Memory B cell (primary cell): ENCODE data around the gene RAB36.

ENCODE experiments used
- ATAC-seq: fragments of 150-1000 bp; cut with Tn5 transposase; 2 replicates; pipeline ENCODE4 v1.10.0; 2021; ENCODE audit warnings: low read depth, mild to moderate bottlenecking, moderate library complexity
- DNase-seq, 2 donors: peaks; one replicate each; pipeline ENCODE4 v3.0.0; 2022; ENCODE audit warnings: low spot score in 2 of 2
- H3K27ac Mint-ChIP-seq: one replicate; pipeline ENCODE4 v1.8.0; 2022; ENCODE audit warnings: mild to moderate bottlenecking, moderate library complexity, mixed read lengths
- H3K27me3 Mint-ChIP-seq: one replicate; pipeline ENCODE4 v1.8.0; 2022; ENCODE audit warnings: mixed read lengths
- H3K36me3 Mint-ChIP-seq: one replicate; pipeline ENCODE4 v1.8.0; 2022; ENCODE audit warnings: mild to moderate bottlenecking, mixed read lengths
- H3K4me1 Mint-ChIP-seq: one replicate; pipeline ENCODE4 v1.8.0; 2022; ENCODE audit warnings: mixed read lengths
- H3K4me3 Mint-ChIP-seq: one replicate; pipeline ENCODE4 v1.8.0; 2022; ENCODE audit warnings: mild to moderate bottlenecking, moderate library complexity, mixed read lengths
- H3K9me3 Mint-ChIP-seq: one replicate; pipeline ENCODE4 v1.8.0; 2022; ENCODE audit warnings: mixed read lengths

The RAB36 gene

DNA sequence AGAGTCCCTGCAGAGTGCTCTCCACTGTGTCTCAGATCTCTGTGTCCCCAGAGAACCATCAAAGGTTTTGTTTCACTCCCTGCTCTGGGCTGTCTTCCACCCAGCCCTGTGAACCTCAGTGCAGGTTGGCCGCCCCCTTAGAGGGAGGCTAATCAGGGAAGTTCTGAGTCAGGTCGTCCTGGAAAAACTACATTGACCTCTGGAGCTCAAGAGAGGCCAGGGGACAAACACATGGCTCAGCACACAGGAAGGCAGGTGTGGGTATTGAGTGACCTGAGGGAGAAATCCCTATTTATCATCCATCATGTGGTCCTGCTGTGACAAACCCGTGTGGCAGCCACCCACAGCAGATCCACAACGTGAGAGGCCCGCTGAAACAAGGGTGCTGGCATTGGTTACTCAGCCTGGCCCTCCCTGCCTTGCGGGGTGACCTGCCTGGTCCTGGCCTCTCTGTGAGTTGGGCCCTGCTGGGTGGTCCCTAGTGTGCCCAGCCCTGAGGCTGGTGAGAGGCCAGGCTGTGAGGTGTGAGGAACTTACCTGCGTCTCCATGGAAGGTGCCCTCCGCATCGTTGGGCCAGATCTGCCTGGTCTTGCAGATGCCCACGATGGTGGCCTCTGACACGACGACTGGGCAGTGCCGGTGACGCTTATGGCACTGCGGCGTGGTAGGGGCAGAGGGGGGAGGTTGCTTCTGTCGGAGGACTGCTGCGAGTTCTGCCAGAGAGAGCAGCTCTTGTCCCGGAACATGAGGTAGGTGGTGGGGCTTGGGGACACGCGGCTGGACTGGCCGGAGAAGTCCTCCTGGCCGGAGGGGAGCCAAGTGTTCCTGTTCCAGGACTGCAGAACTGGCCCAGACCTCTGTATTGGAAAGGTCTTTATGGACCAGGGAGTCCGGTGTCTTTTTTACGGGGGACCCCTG lies 34.4 kb downstream of the RAB36 start:
- Mint-ChIP-seq H3K4me1 (peaks cover 39% of the 10 kb centered on the region), H3K36me3 (no peaks in the 10 kb centered on the region), H3K27ac (peak overlapping the region; percentile 54), H3K27me3 (no peaks in the 10 kb centered on the region), H3K9me3 (peaks cover 3% of the 10 kb centered on the region), H3K4me3 (peak overlapping the region; percentile 83)
- DNase-seq (peak in 1 of 2 donors; percentile 31), ATAC-seq (no peak)

DNA sequence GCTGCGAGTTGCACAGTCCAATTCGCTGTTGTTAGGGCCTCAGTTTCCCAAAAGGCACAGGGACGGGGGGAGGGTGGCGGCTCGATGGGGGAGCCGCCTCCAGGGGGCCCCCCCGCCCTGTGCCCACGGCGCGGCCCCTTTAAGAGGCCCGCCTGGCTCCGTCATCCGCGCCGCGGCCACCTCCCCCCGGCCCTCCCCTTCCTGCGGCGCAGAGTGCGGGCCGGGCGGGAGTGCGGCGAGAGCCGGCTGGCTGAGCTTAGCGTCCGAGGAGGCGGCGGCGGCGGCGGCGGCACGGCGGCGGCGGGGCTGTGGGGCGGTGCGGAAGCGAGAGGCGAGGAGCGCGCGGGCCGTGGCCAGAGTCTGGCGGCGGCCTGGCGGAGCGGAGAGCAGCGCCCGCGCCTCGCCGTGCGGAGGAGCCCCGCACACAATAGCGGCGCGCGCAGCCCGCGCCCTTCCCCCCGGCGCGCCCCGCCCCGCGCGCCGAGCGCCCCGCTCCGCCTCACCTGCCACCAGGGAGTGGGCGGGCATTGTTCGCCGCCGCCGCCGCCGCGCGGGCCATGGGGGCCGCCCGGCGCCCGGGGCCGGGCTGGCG lies 35.1 kb downstream of the RAB36 start, which contains the start of gene BCR:
TSS of gene BCR (plus strand) at position 209 of the 592 bp plus-strand sequence. CDS start 452 bp downstream, outside the sequence.
- Mint-ChIP-seq H3K4me1 (peaks cover 42% of the 10 kb centered on the region), H3K27ac (peak within 1 kb of the TSS; percentile 54), H3K27me3 (no peaks in the 10 kb centered on the region), H3K36me3 (no peaks in the 10 kb centered on the region), H3K9me3 (peaks cover 3% of the 10 kb centered on the region), H3K4me3 (peak within 1 kb of the TSS; percentile 83)
- peak; percentile 30 to 44 for DNase-seq
- ATAC-seq = peak; percentile 72

- peaks cover 3% of the 10 kb centered on the region for H3K9me3 Mint-ChIP-seq
- H3K4me1 Mint-ChIP-seq = peaks cover 41% of the 10 kb centered on the region
- peaks cover 2% of the 10 kb centered on the region for H3K36me3 Mint-ChIP-seq
- no peak overlapping the region for H3K27ac Mint-ChIP-seq
- H3K4me3 Mint-ChIP-seq = peak overlapping the region; percentile 80
- ATAC-seq = peak; percentile 4
- H3K27me3 Mint-ChIP-seq = no peaks in the 10 kb centered on the region
- peak in 1 of 2 donors; percentile 55 for DNase-seq
Observed at GRCh38 chr22:23180893-23181720, 35.8 kb downstream of the RAB36 start.

- ATAC-seq = no peak
- Mint-ChIP-seq H3K27me3 (no peaks in the 10 kb centered on the region), H3K4me3 (peak overlapping the region; percentile 78), H3K27ac (no peak overlapping the region), H3K4me1 (peaks cover 42% of the 10 kb centered on the region), H3K36me3 (peaks cover 2% of the 10 kb centered on the region), H3K9me3 (no peaks in the 10 kb centered on the region)
- DNase-seq = peak in 1 of 2 donors; percentile 35
Observed at GRCh38 chr22:23181721-23182308, 36.5 kb downstream of the RAB36 start.

DNA sequence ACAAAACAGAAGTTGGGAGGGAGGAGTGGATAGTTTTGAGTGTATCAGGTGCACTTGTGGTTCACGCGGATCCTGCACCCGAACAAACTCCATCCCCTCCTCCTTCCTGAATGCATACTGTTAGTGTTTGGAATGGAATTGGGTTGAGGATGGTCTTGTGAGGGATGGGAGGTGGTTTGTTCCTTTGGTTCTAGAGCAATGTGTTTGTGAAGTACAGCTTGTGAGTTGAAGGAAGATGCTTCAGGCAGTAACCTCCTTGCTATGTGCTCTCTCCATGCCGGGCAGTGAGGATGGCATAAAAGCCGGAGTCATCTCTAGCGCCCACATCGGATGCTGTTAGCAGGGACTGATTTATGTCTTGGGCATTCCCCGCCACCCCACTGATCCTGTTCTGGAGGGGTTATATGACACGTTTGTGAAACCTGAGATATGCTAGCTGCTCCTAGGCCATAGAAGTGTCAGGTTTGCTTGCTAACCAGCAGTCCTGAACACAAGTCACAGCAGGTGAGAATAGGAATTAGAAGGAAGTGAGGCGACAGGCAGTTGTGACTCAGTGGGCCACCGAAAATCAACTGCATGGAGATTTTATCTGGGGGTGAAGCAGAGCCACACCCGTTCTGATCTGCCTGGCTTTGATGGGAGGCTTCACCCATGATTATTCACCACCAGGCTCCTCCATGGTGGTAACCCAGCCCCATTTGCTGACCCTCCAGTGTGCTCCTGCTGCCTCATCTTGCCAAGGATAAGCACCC lies 37.2 kb downstream of the RAB36 start:
- ATAC-seq (peak; percentile 12), DNase-seq (no peak)
- Mint-ChIP-seq H3K4me3 (peak overlapping the region; percentile 78), H3K4me1 (peaks cover 37% of the 10 kb centered on the region), H3K9me3 (no peaks in the 10 kb centered on the region), H3K27me3 (no peaks in the 10 kb centered on the region), H3K27ac (peak overlapping the region; percentile 12), H3K36me3 (peaks cover 2% of the 10 kb centered on the region)

- Mint-ChIP-seq H3K4me3 (peak overlapping the region; percentile 78), H3K27me3 (no peaks in the 10 kb centered on the region), H3K27ac (peak overlapping the region; percentile 12), H3K9me3 (no peaks in the 10 kb centered on the region), H3K4me1 (peaks cover 37% of the 10 kb centered on the region), H3K36me3 (peaks cover 2% of the 10 kb centered on the region)
- ATAC-seq (no peak), DNase-seq (no peak)
Observed at GRCh38 chr22:23183061-23183698, 37.9 kb downstream of the RAB36 start.

- H3K4me1 Mint-ChIP-seq = peaks cover 37% of the 10 kb centered on the region
- no peak for DNase-seq
- no peak overlapping the region for H3K27ac Mint-ChIP-seq
- H3K36me3 Mint-ChIP-seq = peaks cover 2% of the 10 kb centered on the region
- no peaks in the 10 kb centered on the region for H3K9me3 Mint-ChIP-seq
- ATAC-seq = no peak
- H3K4me3 Mint-ChIP-seq = no peak overlapping the region
- no peaks in the 10 kb centered on the region for H3K27me3 Mint-ChIP-seq
Observed at GRCh38 chr22:23184100-23184763, 39.0 kb downstream of the RAB36 start.

GRCh38 chr22:23184764-23185113 lies 39.5 kb downstream of the RAB36 start:
- no peak overlapping the region for H3K4me3 Mint-ChIP-seq
- peaks cover 33% of the 10 kb centered on the region for H3K4me1 Mint-ChIP-seq
- DNase-seq (no peak), ATAC-seq (no peak)
- no peaks in the 10 kb centered on the region for H3K27me3 Mint-ChIP-seq
- no peaks in the 10 kb centered on the region for H3K9me3 Mint-ChIP-seq
- H3K36me3 Mint-ChIP-seq = peaks cover 2% of the 10 kb centered on the region
- no peak overlapping the region for H3K27ac Mint-ChIP-seq

- H3K9me3 Mint-ChIP-seq = no peaks in the 10 kb centered on the region
- peaks cover 8% of the 10 kb centered on the region for H3K36me3 Mint-ChIP-seq
- H3K27me3 Mint-ChIP-seq = no peaks in the 10 kb centered on the region
- peaks cover 32% of the 10 kb centered on the region for H3K4me1 Mint-ChIP-seq
- ATAC-seq (no peak), DNase-seq (no peak)
- no peak overlapping the region for H3K27ac Mint-ChIP-seq
- H3K4me3 Mint-ChIP-seq = no peak overlapping the region
Observed at GRCh38 chr22:23187211-23187610, 41.9 kb downstream of the RAB36 start.

DNA sequence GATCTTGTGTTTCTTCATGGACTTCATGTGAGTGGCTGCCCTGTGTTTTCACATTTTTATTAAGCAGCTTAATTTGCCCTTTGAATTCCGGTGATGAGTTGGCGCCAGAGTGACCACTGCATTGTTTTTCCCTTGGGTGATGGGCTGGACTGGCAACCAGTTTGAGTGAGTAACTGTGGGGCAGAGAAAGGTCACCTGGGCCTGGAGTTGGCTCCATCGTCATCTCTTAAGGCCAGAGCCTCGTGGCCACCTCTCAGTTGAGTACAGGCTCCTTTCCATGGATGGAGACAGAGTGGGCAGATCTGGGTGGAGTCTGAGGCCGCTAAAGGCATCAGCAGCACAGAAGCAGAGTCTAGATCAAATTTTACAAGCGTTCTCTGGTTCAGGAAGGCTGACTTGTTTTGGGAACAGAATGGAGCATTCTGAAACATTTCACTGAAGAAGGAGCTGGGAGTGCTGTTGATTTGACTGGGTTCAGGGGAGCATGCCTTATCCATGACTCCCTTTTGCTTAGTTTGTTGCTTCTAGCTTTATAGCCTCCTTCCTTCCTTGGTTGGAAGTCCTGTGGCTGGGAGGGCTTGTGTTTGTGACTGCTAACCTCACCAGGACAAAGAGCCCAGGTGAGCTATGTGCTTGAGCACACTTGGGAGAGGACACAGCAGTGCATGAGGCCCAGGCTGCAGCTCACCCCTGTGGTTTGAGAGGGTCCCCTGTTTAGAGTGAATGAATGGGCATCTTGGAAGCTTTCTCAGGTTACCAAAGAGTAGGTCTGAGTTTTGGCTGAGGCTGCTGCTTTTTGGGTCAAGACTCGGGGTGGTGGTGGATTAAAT lies 42.8 kb downstream of the RAB36 start:
- DNase-seq (no peak), ATAC-seq (no peak)
- peaks cover 11% of the 10 kb centered on the region for H3K36me3 Mint-ChIP-seq
- no peaks in the 10 kb centered on the region for H3K9me3 Mint-ChIP-seq
- peaks cover 27% of the 10 kb centered on the region for H3K4me1 Mint-ChIP-seq
- no peaks in the 10 kb centered on the region for H3K27me3 Mint-ChIP-seq
- no peak overlapping the region for H3K27ac Mint-ChIP-seq
- H3K4me3 Mint-ChIP-seq = no peak overlapping the region

DNA sequence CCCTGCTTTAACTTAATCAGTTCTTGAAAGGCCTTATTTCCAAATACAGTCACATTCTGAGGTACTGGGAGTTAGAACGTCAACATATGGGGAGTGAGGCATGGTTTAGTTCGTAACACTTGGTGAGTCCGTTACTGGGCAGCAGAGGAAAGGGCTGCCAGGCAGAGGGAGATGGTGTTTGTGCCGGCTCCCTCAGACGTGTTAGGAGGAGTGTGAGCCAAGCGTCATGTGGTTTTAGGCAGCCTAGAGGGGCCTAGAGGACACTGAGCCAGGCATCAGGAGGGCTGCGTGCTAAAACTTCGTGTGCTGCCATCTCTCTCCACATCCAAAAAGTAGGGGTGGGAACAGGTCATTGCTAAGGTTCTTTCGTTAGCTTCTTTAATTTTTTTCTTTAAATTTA lies 45.2 kb downstream of the RAB36 start:
- Mint-ChIP-seq H3K36me3 (peaks cover 11% of the 10 kb centered on the region), H3K4me3 (no peak overlapping the region), H3K27ac (no peak overlapping the region), H3K4me1 (peaks cover 15% of the 10 kb centered on the region), H3K9me3 (no peaks in the 10 kb centered on the region), H3K27me3 (no peaks in the 10 kb centered on the region)
- DNase-seq = no peak
- ATAC-seq = no peak

DNA sequence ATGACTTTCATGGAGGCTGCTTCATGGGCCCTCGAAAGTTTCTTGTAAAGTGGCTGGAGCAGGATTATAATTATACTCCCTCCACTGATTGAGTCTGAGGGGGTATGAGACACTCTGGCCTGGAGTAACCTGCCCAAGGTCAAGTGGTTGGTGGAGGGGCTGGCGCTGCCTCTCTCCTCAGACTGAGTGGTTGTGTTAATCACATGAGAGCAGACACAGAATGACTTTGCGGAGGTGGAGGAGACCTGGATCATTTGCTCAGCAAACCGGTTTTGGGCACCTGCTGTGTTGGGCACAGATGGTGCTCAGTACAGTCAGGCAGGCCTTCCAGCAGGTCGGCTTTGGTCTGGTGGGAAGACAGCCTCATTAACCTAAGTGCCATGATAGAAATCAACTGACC lies 46.9 kb downstream of the RAB36 start:
- peaks cover 8% of the 10 kb centered on the region for H3K4me1 Mint-ChIP-seq
- H3K27ac Mint-ChIP-seq = no peak overlapping the region
- peaks cover 9% of the 10 kb centered on the region for H3K36me3 Mint-ChIP-seq
- no peak overlapping the region for H3K4me3 Mint-ChIP-seq
- no peak for DNase-seq
- H3K27me3 Mint-ChIP-seq = no peaks in the 10 kb centered on the region
- ATAC-seq = no peak
- no peaks in the 10 kb centered on the region for H3K9me3 Mint-ChIP-seq
